ENCODE results near the gene NXN.
"Not testable (repeated sequence)": the region's sequence is repeated elsewhere in the genome, so short reads cannot be mapped to it uniquely, and the experiment has no call there.

The NXN gene

GRCh38 chr17:1005361-1005946 is 25.9 kb upstream of the NXN start:
- DNase-seq: peak; percentile 35 to 86

- no peak for DNase-seq
These were observed 25.3 kb upstream of the NXN start for GRCh38 chr17:1004769-1005295.

DNA sequence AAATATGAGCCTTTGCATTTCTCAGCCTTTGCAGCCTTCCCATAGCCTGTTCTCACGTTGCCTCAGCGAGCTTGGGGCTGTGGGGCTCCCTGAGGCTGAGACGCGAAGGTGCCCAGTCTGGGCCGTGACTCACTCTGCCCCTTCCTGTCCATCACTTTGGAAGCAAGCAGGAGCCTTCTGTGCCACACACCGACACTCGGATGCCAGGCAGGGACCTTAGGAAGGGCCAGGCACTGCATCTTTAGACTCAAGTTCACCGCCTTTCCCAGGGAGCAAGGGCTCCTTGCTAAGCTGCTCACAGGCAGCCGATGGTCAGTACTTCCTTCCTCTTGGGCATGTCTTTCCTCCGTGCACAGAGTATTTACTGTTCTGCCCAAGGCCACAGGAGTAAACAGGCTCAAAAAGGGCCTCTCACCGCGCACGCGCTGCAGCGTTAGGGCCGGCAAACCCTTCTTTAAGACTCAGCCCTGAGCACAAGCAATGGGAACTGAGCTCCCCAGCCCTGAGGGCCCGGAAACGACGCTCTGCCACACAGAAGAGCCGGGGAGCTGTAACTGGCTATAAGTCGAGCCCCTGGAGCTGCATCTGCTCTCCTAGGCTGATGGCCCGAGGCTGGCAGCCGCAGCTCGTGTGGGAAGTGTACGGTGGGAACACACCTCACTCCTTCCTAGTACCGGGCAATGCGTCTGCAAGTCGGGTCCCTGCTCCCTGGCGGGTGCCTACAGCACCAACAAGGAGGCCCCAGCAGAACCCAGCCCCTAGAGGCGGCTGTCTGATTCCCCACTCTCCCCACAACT is 24.6 kb upstream of the NXN start:
- DNase-seq: no peak

- no peak for DNase-seq
These were observed 24.0 kb upstream of the NXN start for GRCh38 chr17:1003633-1003971.

GRCh38 chr17:1002771-1003555 is 23.4 kb upstream of the NXN start:
- DNase-seq: no peak

DNA sequence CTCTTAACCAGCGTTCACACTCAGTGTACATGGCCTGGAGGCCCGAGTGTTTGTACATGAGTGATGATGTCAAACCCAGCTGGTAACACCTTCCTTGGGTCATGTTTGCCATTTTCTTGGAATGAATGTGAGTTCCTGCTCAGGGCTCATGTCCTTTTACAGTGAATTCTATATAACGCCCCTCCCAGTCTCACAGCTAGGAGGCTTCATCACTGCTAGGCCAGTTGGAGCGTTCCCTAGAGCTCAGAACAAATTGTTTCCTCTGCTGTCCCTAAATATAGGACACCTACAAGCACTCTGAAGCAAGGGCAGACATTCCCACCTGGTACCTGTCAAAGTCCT is 22.8 kb upstream of the NXN start:
- DNase-seq: no peak

DNA sequence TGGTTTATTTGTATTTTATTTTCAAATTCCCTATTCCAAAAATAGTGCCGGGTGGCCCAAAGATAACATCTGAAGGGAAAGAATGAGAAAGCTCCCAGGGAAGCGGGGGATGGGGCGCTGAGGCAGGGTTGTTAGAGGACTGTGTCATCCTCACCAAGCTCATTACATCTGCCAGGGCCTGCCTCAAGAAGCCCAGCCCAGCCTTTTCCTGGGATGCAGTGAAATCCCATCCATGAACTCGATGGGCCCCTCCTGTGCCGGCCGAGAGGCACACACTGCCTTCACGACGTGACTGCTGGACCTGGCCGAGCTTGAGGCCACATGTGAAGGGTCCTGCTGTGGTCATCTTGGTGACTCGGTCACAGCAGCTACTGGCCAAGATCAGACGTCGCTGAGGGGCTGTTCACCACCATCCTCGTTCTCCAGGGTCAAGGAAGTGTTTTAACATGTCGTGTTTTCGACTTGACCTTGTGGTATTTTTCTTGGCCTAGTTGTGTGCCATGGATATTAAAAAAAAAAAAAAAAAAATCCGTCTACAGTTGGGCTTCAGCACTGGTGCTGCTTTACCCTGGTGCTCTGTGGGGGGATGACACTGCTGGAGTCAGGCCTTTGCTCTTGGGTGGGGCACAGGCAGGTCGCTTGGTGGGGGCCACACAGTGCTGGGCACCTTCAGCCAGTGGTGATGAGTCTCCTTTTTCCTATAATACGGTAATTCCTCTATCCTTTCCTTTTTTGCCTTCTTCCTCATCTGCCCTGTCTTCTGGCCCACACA is 22.2 kb upstream of the NXN start:
- DNase-seq: no peak

GRCh38 chr17:1000597-1001461 is 21.3 kb upstream of the NXN start:
- DNase-seq: no peak

DNA sequence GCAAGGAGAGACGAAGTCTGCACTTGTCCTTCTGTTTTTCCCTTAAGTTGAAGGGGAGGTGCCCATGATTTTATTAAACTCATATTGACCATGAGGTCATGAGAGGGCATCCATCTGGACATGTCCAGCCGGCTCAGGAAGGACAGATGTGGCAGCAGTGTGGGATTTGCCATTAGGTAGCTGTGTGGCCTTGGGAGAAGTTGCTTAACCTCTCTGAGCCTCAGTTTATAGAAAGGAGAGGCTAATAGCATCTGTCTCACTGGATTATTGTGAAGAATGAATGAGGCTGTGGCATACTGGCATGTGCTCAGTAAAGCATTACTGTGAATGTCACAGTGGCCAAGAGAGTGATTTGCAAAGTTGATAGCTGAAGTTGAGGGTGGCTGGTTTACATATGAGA is 18.5 kb upstream of the NXN start:
- DNase-seq: no peak

DNA sequence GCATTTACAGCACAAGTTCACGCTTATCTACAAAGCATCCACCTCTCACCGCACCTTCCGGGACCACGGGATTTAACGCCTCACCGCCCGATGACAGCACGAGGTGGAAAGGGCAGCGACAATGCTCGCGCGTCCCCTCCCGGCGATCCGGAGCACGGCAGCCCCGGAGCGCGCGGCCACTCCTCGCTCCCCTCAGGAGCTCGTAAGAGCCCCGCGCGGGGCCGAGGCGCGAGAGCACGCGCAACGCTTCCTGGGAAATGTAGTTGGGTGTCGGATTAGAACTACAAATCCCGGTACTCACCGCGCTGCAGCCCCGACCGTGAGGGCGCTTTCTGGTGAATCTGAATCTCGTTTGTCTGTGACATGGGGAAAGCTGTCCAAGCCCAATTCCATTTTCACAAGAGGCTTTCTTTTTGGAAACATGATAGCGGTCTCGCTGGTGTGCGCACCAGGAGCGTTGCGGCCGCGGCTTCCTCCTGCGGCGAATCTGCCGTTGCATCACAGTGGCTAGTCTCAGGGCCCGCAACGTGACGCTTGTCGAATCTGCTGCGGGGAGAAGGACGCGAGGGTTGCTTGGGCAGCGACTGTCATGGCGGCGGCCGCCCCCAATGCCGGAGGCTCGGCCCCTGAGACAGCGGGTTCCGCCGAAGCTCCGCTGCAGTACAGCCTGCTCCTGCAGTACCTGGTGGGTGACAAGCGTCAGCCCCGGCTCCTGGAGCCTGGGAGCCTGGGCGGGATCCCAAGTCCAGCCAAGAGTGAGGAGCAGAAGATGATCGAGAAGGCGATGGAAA is 17.2 kb upstream of the NXN start, which contains the start of gene TIMM22:
Gene TIMM22 (plus strand): TSS at position 576 of the 791 bp plus-strand sequence. CDS start 14 bp downstream, at position 590.
- peak; percentile 93 to 98 for DNase-seq

GRCh38 chr17:995324-995723 is 15.7 kb upstream of the NXN start:
- not testable (repeated sequence) for DNase-seq

GRCh38 chr17:992933-993332 is 13.4 kb upstream of the NXN start:
- no peak for DNase-seq

DNA sequence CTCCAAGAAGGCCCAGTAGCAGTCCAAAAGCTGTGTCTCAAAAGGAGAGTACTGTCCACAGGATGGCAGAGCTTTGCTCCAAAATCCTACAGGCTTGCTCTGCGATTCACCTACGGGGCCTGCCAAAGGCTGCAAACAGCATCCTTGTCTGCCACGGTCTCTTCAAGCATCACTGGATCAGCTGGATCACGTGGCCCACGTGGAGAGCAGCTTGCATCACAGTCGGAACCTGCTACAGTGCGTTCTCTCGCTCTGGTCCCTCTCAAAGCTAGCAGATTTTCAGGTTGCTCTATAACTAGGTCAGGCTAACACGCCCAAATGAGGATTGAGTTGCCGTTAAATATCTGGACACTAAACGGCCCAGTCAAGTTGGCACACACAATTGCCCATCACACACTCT is 9.0 kb upstream of the NXN start:
- no peak for DNase-seq

DNA sequence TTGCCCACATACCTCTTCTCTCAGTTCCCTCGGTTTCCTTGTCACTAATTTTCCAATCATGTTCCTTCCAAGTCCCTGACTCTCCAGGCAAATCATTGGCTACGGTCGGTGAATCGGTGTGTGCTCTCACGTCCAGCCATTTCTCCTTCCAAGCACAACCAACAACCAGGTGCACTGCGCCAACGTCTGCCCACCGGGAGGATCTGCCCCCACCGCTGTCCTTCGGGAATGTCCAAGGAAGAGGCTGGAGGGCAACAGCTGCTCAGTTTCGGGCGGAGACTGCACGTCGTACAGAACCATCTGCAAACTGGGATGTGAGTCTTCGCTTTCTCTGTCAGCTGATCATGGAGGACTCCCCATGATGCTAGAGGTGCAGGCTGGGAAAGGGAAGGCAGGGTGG is 8.4 kb upstream of the NXN start:
- no peak for DNase-seq

- no peak for DNase-seq
These were observed 6.8 kb upstream of the NXN start for GRCh38 chr17:986322-986929.

- no peak for DNase-seq
These were observed 4.3 kb upstream of the NXN start for GRCh38 chr17:983921-984320.

- DNase-seq: no peak
These were observed 1.7 kb upstream of the NXN start for GRCh38 chr17:981292-981658.

- peak; percentile 68 to 88 for DNase-seq
These were observed 1.1 kb upstream of the NXN start for GRCh38 chr17:980406-981291.

GRCh38 chr17:979212-979538 is 401 bp downstream of the NXN start:
- no peak for DNase-seq
